OCI-LY3 (cell line): ENCODE results near the gene BMPR2.
A peak's percentile ranks its signal among the peaks of the same experiment; 100 is the strongest.

ENCODE experiments used
- H2AFZ ChIP-seq: fragments of 200-600, 300-600 bp; shearing (Covaris generic); 2 replicates; pipeline ENCODE4 v1.6.0; 2014; ENCODE audit warnings: antibody characterized with exemption, low read depth, low read length
- H3K27ac ChIP-seq: fragments of 200-600, 300-600 bp; sonication (generic); 2 replicates; pipeline ENCODE4 v1.5.1; 2014; ENCODE audit warnings: mild to moderate bottlenecking, low read length, moderate library complexity, mixed read lengths
- H3K27me3 ChIP-seq: fragments of 200-600, 300-600 bp; sonication (generic); 2 replicates; pipeline ENCODE4 v1.6.1; 2014; ENCODE audit warnings: low read depth, low read length, mixed read lengths
- H3K36me3 ChIP-seq: fragments of 200-600, 300-600 bp; sonication (generic); replicated peaks from 2 replicates; pipeline ENCODE3; 2014; ENCODE audit warnings: low read depth, low read length, mixed read lengths
- H3K4me1 ChIP-seq: fragments of 300-600, 200-600 bp; sonication (generic); 2 replicates; pipeline ENCODE4 v1.6.1; 2014; ENCODE audit warnings: low read length, mixed read lengths
- H3K4me2 ChIP-seq: fragments of 200-600, 300-600 bp; sonication (generic); 2 replicates; pipeline ENCODE4 v1.6.1; 2014; ENCODE audit warnings: low read length, mixed read lengths
- H3K4me3 ChIP-seq: fragments of 300-600, 200-600 bp; sonication (generic); 2 replicates; pipeline ENCODE4 v1.5.1; 2014; ENCODE audit warnings: antibody characterized with exemption, mild to moderate bottlenecking, low read length, moderate library complexity
- H3K79me2 ChIP-seq: fragments of 300-600, 200-600 bp; shearing (Covaris generic); 2 replicates; pipeline ENCODE4 v1.6.1; 2014; ENCODE audit warnings: mild to moderate bottlenecking, low read length, mixed read lengths
- H3K9ac ChIP-seq: fragments of 300-600, 200-600 bp; shearing (Covaris generic); 2 replicates; pipeline ENCODE4 v1.6.0; 2014; ENCODE audit warnings: mild to moderate bottlenecking, low read length, moderate library complexity
- H3K9me3 ChIP-seq: fragments of 200-600, 300-600 bp; shearing (Covaris generic); 2 replicates; pipeline ENCODE4 v1.6.1; 2014; ENCODE audit warnings: low read length, mixed read lengths; ENCODE audit not compliant: insufficient read depth
- H4K20me1 ChIP-seq: fragments of 200-600, 300-600 bp; sonication (generic); 2 replicates; pipeline ENCODE4 v1.6.1; 2016; ENCODE audit warnings: low read length, mixed read lengths; ENCODE audit not compliant: insufficient read depth
- CTCF ChIP-seq: fragments of 200-600, 300-600 bp; sonication (generic); IDR thresholded peaks from 2 replicates; pipeline ENCODE4 v1.5.1; 2014; ENCODE audit warnings: antibody characterized with exemption, low read length, low read depth
- EZH2phosphoT487 ChIP-seq: fragments of 200-600 bp; shearing (Covaris generic); IDR thresholded peaks from 2 replicates; pipeline ENCODE4 v1.6.1; 2018; ENCODE audit warnings: antibody characterized with exemption, mixed run types, low read depth

Gene BMPR2

GRCh38 chr2:202599105-202599504 lies 223.0 kb downstream of the BMPR2 start:
- Histone ChIP-seq H3K27me3 (no peaks in the 10 kb centered on the region), H3K79me2 (no peaks in the 10 kb centered on the region), H3K9me3 (no peaks in the 10 kb centered on the region), H3K36me3 (no peaks in the 10 kb centered on the region), H4K20me1 (no peaks in the 10 kb centered on the region), H3K4me1 (peaks cover 41% of the 10 kb centered on the region), H3K27ac (no peak overlapping the region), H3K4me2 (no peak overlapping the region), H3K9ac (no peak overlapping the region), H2AFZ (no peak overlapping the region), H3K4me3 (no peak overlapping the region)
- TF ChIP-seq EZH2phosphoT487 (no peak), CTCF (no peak)

- H2AFZ ChIP-seq = no peak overlapping the region
- H3K4me1 ChIP-seq = peaks cover 43% of the 10 kb centered on the region
- H3K27me3 ChIP-seq = no peaks in the 10 kb centered on the region
- H3K79me2 ChIP-seq = no peaks in the 10 kb centered on the region
- H4K20me1 ChIP-seq = no peaks in the 10 kb centered on the region
- no peak overlapping the region for H3K4me3 ChIP-seq
- H3K36me3 ChIP-seq = no peaks in the 10 kb centered on the region
- TF ChIP-seq CTCF (no peak), EZH2phosphoT487 (no peak)
- H3K9me3 ChIP-seq = no peaks in the 10 kb centered on the region
- no peak overlapping the region for H3K4me2 ChIP-seq
- H3K9ac ChIP-seq = no peak overlapping the region
- no peak overlapping the region for H3K27ac ChIP-seq
Measured at GRCh38 chr2:202599911-202600310, 223.8 kb downstream of the BMPR2 start.

- Histone ChIP-seq H3K79me2 (no peaks in the 10 kb centered on the region), H3K9me3 (no peaks in the 10 kb centered on the region), H3K4me2 (peak overlapping the region; percentile 58), H4K20me1 (no peaks in the 10 kb centered on the region), H3K4me3 (peak overlapping the region; percentile 29), H3K9ac (peak overlapping the region; percentile 18; the same call in 1 of the 2 replicates), H2AFZ (peak overlapping the region; percentile 77; the same call in 1 of the 2 replicates), H3K36me3 (no peaks in the 10 kb centered on the region), H3K27ac (peak overlapping the region; percentile 37), H3K4me1 (peaks cover 56% of the 10 kb centered on the region), H3K27me3 (no peaks in the 10 kb centered on the region)
- TF ChIP-seq EZH2phosphoT487 (no peak), CTCF (no peak)
Measured at GRCh38 chr2:202604699-202605098, 228.6 kb downstream of the BMPR2 start.

DNA sequence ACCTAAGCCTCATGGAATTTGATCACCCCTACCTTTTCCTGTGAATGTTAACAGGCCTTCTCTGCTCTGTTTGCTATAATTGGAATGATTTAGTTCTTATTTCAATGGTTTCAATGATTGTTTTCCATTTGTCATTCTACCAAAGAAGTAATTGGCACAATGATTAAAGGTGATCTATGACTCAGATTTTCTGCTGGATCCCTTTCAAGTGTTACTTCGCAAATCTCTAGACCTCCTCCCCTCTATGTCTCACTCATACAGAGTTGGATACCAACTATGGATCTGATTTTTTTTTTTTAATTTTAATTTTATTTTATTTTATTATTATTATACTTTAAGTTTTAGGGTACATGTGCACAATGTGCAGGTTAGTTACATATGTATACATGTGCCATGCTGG lies 229.0 kb downstream of the BMPR2 start:
- TF ChIP-seq EZH2phosphoT487 (no peak), CTCF (no peak)
- no peaks in the 10 kb centered on the region for H3K79me2 ChIP-seq
- H3K36me3 ChIP-seq = no peaks in the 10 kb centered on the region
- H4K20me1 ChIP-seq = no peaks in the 10 kb centered on the region
- H3K4me1 ChIP-seq = peaks cover 55% of the 10 kb centered on the region
- no peak overlapping the region for H3K4me2 ChIP-seq
- H3K27ac ChIP-seq = peak overlapping the region; percentile 37; the same call in 1 of the 2 replicates
- H3K9ac ChIP-seq = no peak overlapping the region
- no peaks in the 10 kb centered on the region for H3K9me3 ChIP-seq
- H3K4me3 ChIP-seq = no peak overlapping the region
- no peaks in the 10 kb centered on the region for H3K27me3 ChIP-seq
- H2AFZ ChIP-seq = no peak overlapping the region
